WTC11 (cell line): Measurements from ENCODE around the gene SND1. TPM values are rescaled to one million over a fixed set of nuclear protein-coding genes. Genes with fewer than 3 reads are reported as not detected.

Experiments used
- ATAC-seq: fragments of 200-7000 bp; cut with Tn5 transposase; 2 replicates; pipeline ENCODE4 v1.10.0; 2021; ENCODE audit warnings: mild to moderate bottlenecking, moderate library complexity
- CTCF ChIA-PET: fragments of 300-600 bp; sonication (Branson Sonifier 250); formaldehyde crosslinking; loops from one replicate; lab custom pipeline; 2021; ENCODE audit warnings: antibody characterized with exemption; lab: Charles Lee
- POLR2A ChIA-PET: fragments of 350-600 bp; sonication (Branson Sonifier 250); formaldehyde crosslinking; loops from one replicate; lab custom pipeline; 2021; ENCODE audit warnings: antibody characterized with exemption; lab: Charles Lee
- DNase-seq: peaks from one replicate; pipeline ENCODE4 v3.0.0; 2021; ENCODE audit warnings: low spot score
- H3K27ac Mint-ChIP-seq: 2 replicates; pipeline ENCODE4 v1.8.0; 2021; ENCODE audit warnings: mixed read lengths
- H3K27me3 Mint-ChIP-seq: 2 replicates; pipeline ENCODE4 v1.8.0; 2021; ENCODE audit warnings: low read depth, mild to moderate bottlenecking, moderate library complexity, mixed read lengths
- H3K36me3 Mint-ChIP-seq: 2 replicates; pipeline ENCODE4 v1.8.0; 2021; ENCODE audit warnings: mixed read lengths
- H3K4me1 Mint-ChIP-seq: 2 replicates; pipeline ENCODE4 v1.8.0; 2022; ENCODE audit warnings: mixed read lengths
- H3K4me3 Mint-ChIP-seq: 2 replicates; pipeline ENCODE4 v1.8.0; 2021; ENCODE audit warnings: mild to moderate bottlenecking, moderate library complexity, mixed read lengths
- H3K9me3 Mint-ChIP-seq: 2 replicates; pipeline ENCODE4 v1.8.0; 2021; ENCODE audit warnings: mixed read lengths
- AFF4 ChIP-seq: sonication (generic); formaldehyde crosslinking; IDR thresholded peaks from 2 replicates; pipeline ENCODE4 v1.8.1; 2023; ENCODE audit warnings: mild to moderate bottlenecking, missing genetic modification reagents, borderline replicate concordance
- AR ChIP-seq: fragments of 250-450 bp; sonication (Bioruptor Pico); IDR thresholded peaks from 2 replicates; pipeline ENCODE4 v1.9.0; 2021; ENCODE audit warnings: mild to moderate bottlenecking
- CREM ChIP-seq: sonication (generic); formaldehyde crosslinking; IDR thresholded peaks from 2 replicates; pipeline ENCODE4 v1.8.1; 2022; ENCODE audit warnings: mild to moderate bottlenecking, missing genetic modification reagents, moderate library complexity
- ERG ChIP-seq: fragments of 250-450 bp; sonication (Bioruptor Pico); IDR thresholded peaks from 2 replicates; pipeline ENCODE4 v1.8.0; 2021; ENCODE audit warnings: mild to moderate bottlenecking
- ESRRA ChIP-seq: sonication (generic); formaldehyde crosslinking; IDR thresholded peaks from 2 replicates; pipeline ENCODE4 v1.8.1; 2022; ENCODE audit warnings: mild to moderate bottlenecking, missing genetic modification reagents, borderline replicate concordance
- ETV6 ChIP-seq: sonication (generic); formaldehyde crosslinking; IDR thresholded peaks from 2 replicates; pipeline ENCODE4 v1.8.1; 2022; ENCODE audit warnings: mild to moderate bottlenecking, missing genetic modification reagents
- FOXP1 ChIP-seq: sonication (generic); formaldehyde crosslinking; IDR thresholded peaks from 2 replicates; pipeline ENCODE4 v1.8.0; 2022; ENCODE audit warnings: missing genetic modification reagents, mild to moderate bottlenecking, moderate library complexity, borderline replicate concordance
- FOXP4 ChIP-seq: sonication (generic); formaldehyde crosslinking; IDR thresholded peaks from 2 replicates; pipeline ENCODE4 v1.8.0; 2022; ENCODE audit warnings: mild to moderate bottlenecking, missing genetic modification reagents
- IRF2 ChIP-seq: sonication (generic); formaldehyde crosslinking; IDR thresholded peaks from 2 replicates; pipeline ENCODE4 v1.8.0; 2022; ENCODE audit warnings: low read depth, missing genetic modification reagents, borderline replicate concordance
- MXD4 ChIP-seq: fragments of 250-450 bp; sonication (Bioruptor Pico); IDR thresholded peaks from 2 replicates; pipeline ENCODE4 v1.8.0; 2021; ENCODE audit warnings: mild to moderate bottlenecking, moderate library complexity, borderline replicate concordance
- RORB ChIP-seq: fragments of 250-450 bp; sonication (Bioruptor Pico); IDR thresholded peaks from 2 replicates; pipeline ENCODE4 v1.9.0; 2021; ENCODE audit warnings: mild to moderate bottlenecking
- SP1 ChIP-seq: sonication (generic); formaldehyde crosslinking; conservative IDR thresholded peaks from 2 replicates; pipeline ENCODE4 v1.8.1; 2022; ENCODE audit warnings: missing genetic modification reagents
- TEAD1 ChIP-seq: sonication (generic); formaldehyde crosslinking; IDR thresholded peaks from 2 replicates; pipeline ENCODE4 v1.8.0; 2022; ENCODE audit warnings: mild to moderate bottlenecking, missing genetic modification reagents
- ZNF263 ChIP-seq: sonication (generic); formaldehyde crosslinking; IDR thresholded peaks from 2 replicates; pipeline ENCODE4 v1.8.1; 2022; ENCODE audit warnings: low read depth, mild to moderate bottlenecking, moderate library complexity, missing genetic modification reagents
- ZNF281 ChIP-seq: sonication (generic); formaldehyde crosslinking; IDR thresholded peaks from 2 replicates; pipeline ENCODE4 v1.8.0; 2023; ENCODE audit warnings: mild to moderate bottlenecking, missing genetic modification reagents
- ZNF317 ChIP-seq: sonication (generic); formaldehyde crosslinking; IDR thresholded peaks from 2 replicates; pipeline ENCODE4 v1.8.1; 2023; ENCODE audit warnings: low read depth, mild to moderate bottlenecking, moderate library complexity, missing genetic modification reagents, borderline replicate concordance
- ZNF423 ChIP-seq: fragments of 250-450 bp; sonication (Bioruptor Pico); IDR thresholded peaks from 2 replicates; pipeline ENCODE4 v2.1.2; 2022; ENCODE audit warnings: mild to moderate bottlenecking, moderate library complexity
- ZNF425 ChIP-seq: fragments of 250-450 bp; sonication (Bioruptor Pico); conservative IDR thresholded peaks from 2 replicates; pipeline ENCODE4 v1.9.0; 2021; ENCODE audit warnings: mild to moderate bottlenecking
- ZNF671 ChIP-seq: fragments of 250-450 bp; sonication (Bioruptor Pico); IDR thresholded peaks from 2 replicates; pipeline ENCODE4 v1.8.0; 2021; ENCODE audit warnings: mild to moderate bottlenecking
- total RNA-seq: library from RNA; stranded (reverse); gene quantifications from 3 replicates; pipeline ENCODE4 v1.2.3, GENCODE V29; 2021

The SND1 gene
- total RNA-seq, 1 experiment from 2014 or later: 261 TPM

- no peak for TF ChIP-seq ZNF281 (CRISPR knock-in tag)
- no peak for TF ChIP-seq ESRRA (CRISPR knock-in tag)
- TF ChIP-seq ZNF423 (CRISPR knock-in tag): peak; percentile 34; the same call in 1 of the 2 replicates
- TF ChIP-seq ZNF425 (CRISPR knock-in tag): no peak
- no peak for TF ChIP-seq MXD4 (CRISPR knock-in tag)
- no peak for TF ChIP-seq ZNF671 (CRISPR knock-in tag)
- TF ChIP-seq SP1: 0 out of 2 replicates have a peak, but pooled peaks have one; percentile 23
- TF ChIP-seq CREM (CRISPR knock-in tag): peak; percentile 38; the same call in 1 of the 2 replicates
- no peak for TF ChIP-seq ZNF263 (CRISPR knock-in tag)
- TF ChIP-seq FOXP4 (CRISPR knock-in tag): no peak
- TF ChIP-seq ZNF317: no peak
- TF ChIP-seq FOXP1: no peak
- TF ChIP-seq TEAD1 (CRISPR knock-in tag): 0 out of 2 replicates have a peak, but pooled peaks have one; percentile 26
- peak; percentile 61; the same call in 1 of the 2 replicates for TF ChIP-seq ETV6 (CRISPR knock-in tag)
- TF ChIP-seq RORB (CRISPR knock-in tag): no peak
These were observed 13.9 kb downstream of the SND1 start (continued) for GRCh38 chr7:127665922-127666321.

GRCh38 chr7:127666602-127667001, 14.6 kb downstream of the SND1 start:
- H3K9me3 Mint-ChIP-seq: peaks cover 3% of the 10 kb centered on the region; the same call in 1 of the 2 replicates
- H3K27ac Mint-ChIP-seq: peak overlapping the region; percentile 13; the same call in 1 of the 2 replicates
- TF ChIP-seq AR: no peak
- no peak for TF ChIP-seq ERG
- no peak for TF ChIP-seq AFF4 (CRISPR knock-in tag)
- TF ChIP-seq IRF2 (CRISPR knock-in tag): no peak
- TF ChIP-seq, all 79 proteins: peak for 0
- Mint-ChIP-seq H3K36me3 (peaks cover 24% of the 10 kb centered on the region), H3K4me3 (no peak overlapping the region), H3K27me3 (no peaks in the 10 kb centered on the region), H3K4me1 (peaks cover 52% of the 10 kb centered on the region)
- ATAC-seq (no peak), DNase-seq (no peak)
- POLR2A ChIA-PET: interaction anchor here (0.6 to 1.6 kb wide), 2 partner anchors 18 to 421 kb away, joined by 3 read pairs; no protein-coding TSS in a partner anchor
- CTCF ChIA-PET: interaction anchor here (1.2 to 1.7 kb wide), 4 partner anchors 18 to 543 kb away, joined by 3 to 10 read pairs (median 6); no protein-coding TSS in a partner anchor
